H1 (cell line): ENCODE data around the gene TSPAN17. TPM values are rescaled to one million over a fixed set of nuclear protein-coding genes. Genes with fewer than 3 reads are reported as not detected.

Source experiments
- CTCF ChIA-PET: fragments of 300-600 bp; sonication (Branson Sonifier 250); formaldehyde crosslinking; loops from one replicate; lab custom pipeline; 2021; ENCODE audit not compliant: partially characterized antibody; lab: Charles Lee
- POLR2A ChIA-PET: fragments of 300-600 bp; sonication (Branson Sonifier 250); formaldehyde crosslinking; loops from one replicate; lab custom pipeline; 2021; ENCODE audit warnings: inconsistent platforms; ENCODE audit not compliant: partially characterized antibody; lab: Charles Lee
- DNase-seq, 2 experiments: peaks; one replicate each; pipeline versions ENCODE4 v3.0.0 to v3.0.0-alpha.2; 2010 to 2022; ENCODE audit warnings: low spot score in 2 of 2, low read depth in 1 of 2, mixed read lengths in 1 of 2
- FAIRE-seq: peaks from 2 replicates; lab custom pipeline; 2011; peaks lifted over from hg19 to GRCh38; lab: Jason Lieb, UNC
- H2AFZ ChIP-seq: 2 replicates; pipeline ENCODE4 v1.8.1; 2012; ENCODE audit warnings: low read length, inconsistent platforms
- H2AK5ac ChIP-seq: 2 replicates; pipeline ENCODE4 v1.6.1; 2013; ENCODE audit warnings: low read depth, low read length
- H2BK120ac ChIP-seq: replicated peaks from 2 replicates; pipeline ENCODE3; 2013; ENCODE audit warnings: low read depth, low read length, inconsistent platforms
- H2BK12ac ChIP-seq: 2 replicates; pipeline ENCODE4 v1.6.1; 2013; ENCODE audit warnings: low read depth, low read length
- H2BK15ac ChIP-seq: 2 replicates; pipeline ENCODE4 v1.6.1; 2013; ENCODE audit warnings: low read length
- H2BK20ac ChIP-seq: 2 replicates; pipeline ENCODE4 v1.6.1; 2013; ENCODE audit warnings: low read length
- H2BK5ac ChIP-seq: 2 replicates; pipeline ENCODE4 v1.6.1; 2013; ENCODE audit warnings: low read depth, low read length
- H3K14ac ChIP-seq: 2 replicates; pipeline ENCODE4 v1.6.1; 2013; ENCODE audit warnings: inconsistent platforms; ENCODE audit not compliant: insufficient read length
- H3K18ac ChIP-seq: 2 replicates; pipeline ENCODE4 v1.6.1; 2013; ENCODE audit warnings: low read length; ENCODE audit errors: extremely low read depth
- H3K23ac ChIP-seq: 2 replicates; pipeline ENCODE4 v1.6.1; 2013; ENCODE audit warnings: inconsistent platforms; ENCODE audit not compliant: insufficient read length
- H3K23me2 ChIP-seq: 2 replicates; pipeline ENCODE4 v1.6.1; 2013; ENCODE audit warnings: low read depth, low read length
- H3K27ac ChIP-seq: 2 replicates; pipeline ENCODE4 v1.6.1; 2011; ENCODE audit warnings: low read depth, low read length, inconsistent platforms
- H3K27me3 ChIP-seq, 4 experiments: replicated peaks in 1 of 4; 1 replicate in 1 of 4; 2 replicates in 3 of 4; pipeline versions ENCODE4 v1.6.1 to v1.8.1; 2011 to 2013; ENCODE audit warnings: low read length in 3 of 4, mild to moderate bottlenecking in 3 of 4, inconsistent platforms in 2 of 4, mixed read lengths in 2 of 4, moderate library complexity in 1 of 4; ENCODE audit not compliant: control insufficient read depth in 3 of 4, insufficient read depth in 3 of 4; ENCODE audit errors: extremely low read depth in 1 of 4
- H3K36me3 ChIP-seq, 4 experiments: 2 replicates each; pipeline versions ENCODE4 v1.6.1 to v1.8.1; 2011 to 2013; ENCODE audit warnings: mild to moderate bottlenecking in 4 of 4, low read length in 3 of 4, moderate library complexity in 2 of 4, control low read depth in 1 of 4, inconsistent platforms in 1 of 4; ENCODE audit not compliant: insufficient read depth in 4 of 4, control insufficient read depth in 2 of 4
- H3K4ac ChIP-seq: replicated peaks from 2 replicates; pipeline ENCODE3; 2013; ENCODE audit warnings: low read length, low read depth, mixed read lengths, inconsistent platforms; ENCODE audit not compliant: insufficient read length
- H3K4me1 ChIP-seq, 4 experiments: replicated peaks in 1 of 4; 1 replicate in 1 of 4; 2 replicates in 3 of 4; pipeline versions ENCODE4 v1.6.1 to v1.8.1; 2011 to 2013; ENCODE audit warnings: low read length in 3 of 4, inconsistent platforms in 2 of 4, mixed read lengths in 1 of 4; ENCODE audit not compliant: insufficient read depth in 4 of 4, control insufficient read depth in 3 of 4
- H3K4me2 ChIP-seq, 2 experiments: 2 replicates each; pipeline versions ENCODE4 v1.6.1 to v1.8.1; 2011 to 2013; ENCODE audit warnings: low read depth in 2 of 2, low read length in 2 of 2, control low read depth in 1 of 2, inconsistent platforms in 1 of 2, mild to moderate bottlenecking in 1 of 2; ENCODE audit not compliant: insufficient read depth in 1 of 2
- H3K4me3 ChIP-seq, 4 experiments: fragments of 200-600, 300-600 bp in 1 of 4; sonication (generic), shearing (Covaris generic), sonication (Bioruptor Twin) in 1 of 4; 2 replicates each; pipeline versions ENCODE4 v1.5.1 to v1.8.1; 2011 to 2016; ENCODE audit warnings: low read length in 4 of 4, low read depth in 3 of 4, control low read depth in 2 of 4, inconsistent platforms in 2 of 4, mild to moderate bottlenecking in 2 of 4, mixed read lengths in 1 of 4, moderate library complexity in 1 of 4; ENCODE audit not compliant: insufficient read depth in 2 of 4; ENCODE audit errors: extremely low read depth in 1 of 4
- H3K56ac ChIP-seq: replicated peaks from 2 replicates; pipeline ENCODE3; 2013; ENCODE audit warnings: low read depth, mild to moderate bottlenecking, mixed read lengths, low read length, inconsistent platforms; ENCODE audit not compliant: insufficient read length
- H3K79me1 ChIP-seq: 2 replicates; pipeline ENCODE4 v1.6.1; 2013; ENCODE audit warnings: low read depth, low read length, control low read depth
- H3K79me2 ChIP-seq, 2 experiments: 2 replicates each; pipeline versions ENCODE4 v1.6.1 to v1.8.1; 2012 to 2013; ENCODE audit warnings: low read length in 2 of 2, mild to moderate bottlenecking in 2 of 2, inconsistent platforms in 1 of 2; ENCODE audit not compliant: insufficient read depth in 2 of 2, control insufficient read depth in 1 of 2
- H3K9ac ChIP-seq, 4 experiments: replicated peaks in 1 of 4; 1 replicate in 1 of 4; 2 replicates in 3 of 4; pipeline versions ENCODE4 v1.6.1 to v1.8.1; 2011 to 2013; ENCODE audit warnings: low read depth in 3 of 4, low read length in 3 of 4, control low read depth in 2 of 4, mild to moderate bottlenecking in 2 of 4, moderate library complexity in 2 of 4, inconsistent platforms in 1 of 4; ENCODE audit errors: extremely low read depth in 1 of 4
- H3K9me3 ChIP-seq, 2 experiments: 2 replicates each; pipeline versions ENCODE4 v1.6.1 to v1.8.1; 2012 to 2013; ENCODE audit warnings: mild to moderate bottlenecking in 2 of 2, moderate library complexity in 2 of 2, control low read depth in 1 of 2, inconsistent platforms in 1 of 2, low read depth in 1 of 2, low read length in 1 of 2, mixed read lengths in 1 of 2; ENCODE audit not compliant: insufficient read depth in 2 of 2
- H4K20me1 ChIP-seq, 2 experiments: replicated peaks in 1 of 2; 2 replicates each; pipeline versions ENCODE3 to v1.8.1; 2011 to 2013; ENCODE audit warnings: inconsistent platforms in 2 of 2, low read length in 2 of 2, mild to moderate bottlenecking in 1 of 2; ENCODE audit not compliant: insufficient read depth in 2 of 2, control insufficient read depth in 1 of 2
- H4K5ac ChIP-seq: 2 replicates; pipeline ENCODE4 v1.6.1; 2013; ENCODE audit warnings: low read length, low read depth, mixed read lengths, inconsistent platforms; ENCODE audit not compliant: insufficient read length
- H4K8ac ChIP-seq: 2 replicates; pipeline ENCODE4 v1.8.0; 2013; ENCODE audit warnings: mild to moderate bottlenecking, moderate library complexity, low read length, inconsistent platforms; ENCODE audit not compliant: insufficient read depth; ENCODE audit errors: extremely low read depth
- H4K91ac ChIP-seq: replicated peaks from 2 replicates; pipeline ENCODE3; 2013; ENCODE audit warnings: low read length, mixed read lengths, inconsistent platforms; ENCODE audit not compliant: insufficient read length
- CEBPB ChIP-seq: IDR thresholded peaks from 2 replicates; pipeline ENCODE4 v1.6.1; 2012; ENCODE audit warnings: low read depth, low read length
- CHD1 ChIP-seq: IDR thresholded peaks from 2 replicates; pipeline ENCODE4 v1.6.1; 2012; ENCODE audit warnings: low read depth, low read length, improper control_type of control experiment
- CHD2 ChIP-seq: IDR thresholded peaks from 2 replicates; pipeline ENCODE4 v1.6.1; 2012; ENCODE audit warnings: low read length, improper control_type of control experiment
- CREB1 ChIP-seq: IDR thresholded peaks from 2 replicates; pipeline ENCODE4 v1.6.1; 2012; ENCODE audit warnings: inconsistent platforms
- E2F6 ChIP-seq: IDR thresholded peaks from 2 replicates; pipeline ENCODE4 v1.6.1; 2012; ENCODE audit warnings: inconsistent platforms
- HDAC6 ChIP-seq: IDR thresholded peaks from one replicate; pipeline ENCODE4 v1.7.1; 2012; ENCODE audit warnings: low read depth, mild to moderate bottlenecking, inconsistent platforms, low read length, moderate library complexity
- JUN ChIP-seq: IDR thresholded peaks from 2 replicates; pipeline ENCODE4 v1.6.1; 2011; ENCODE audit warnings: low read depth, mild to moderate bottlenecking, improper control_type of control experiment, low read length
- MAFK ChIP-seq: IDR thresholded peaks from 2 replicates; pipeline ENCODE4 v1.6.1; 2012; ENCODE audit warnings: low read depth, mild to moderate bottlenecking, improper control_type of control experiment, low read length
- POU5F1 ChIP-seq: IDR thresholded peaks from 2 replicates; pipeline ENCODE4 v1.6.1; 2011; ENCODE audit warnings: low read depth, mild to moderate bottlenecking, low read length, moderate library complexity
- SIRT6 ChIP-seq: IDR thresholded peaks from one replicate; pipeline ENCODE4 v1.7.1; 2012; ENCODE audit warnings: low read length, inconsistent platforms
- TAF1 ChIP-seq: IDR thresholded peaks from 2 replicates; pipeline ENCODE4 v1.6.1; 2011; ENCODE audit warnings: mild to moderate bottlenecking, low read depth, low read length
- ZNF274 ChIP-seq: IDR thresholded peaks from 2 replicates; pipeline ENCODE4 v1.7.0; 2012; ENCODE audit warnings: low read length, borderline replicate concordance; ENCODE audit errors: extremely low read depth
- WGBS, 2 experiments: shearing (Covaris generic) in 1 of 2; methylation state at CpG; one replicate each; pipeline versions ENCODE4 v1.1.6 to v1.1.7; 2013 to 2015; ENCODE audit warnings: low lambda C conversion rate in 2 of 2, mixed read lengths in 2 of 2, inconsistent platforms in 1 of 2, low coverage in 1 of 2, missing lambda C conversion rate in 1 of 2; ENCODE audit not compliant: insufficient replicate concordance in 2 of 2, insufficient coverage in 1 of 2, insufficient read length in 1 of 2; ENCODE audit errors: extremely low coverage in 1 of 2, missing lambda C conversion rate in 1 of 2; 5-methylcytosine and 5-hydroxymethylcytosine counted together
- polyA plus RNA-seq, 7 experiments: library from polyadenylated mRNA; depleted of rRNA in 3 of 7; stranded (reverse) in 5 of 7; unstranded in 2 of 7; fragments of >200 nt in 5 of 7; fragments of 200-250 nt in 2 of 7; gene quantifications; 1 replicate in 5 of 7; 2 replicates in 1 of 7; 4 replicates in 1 of 7; pipeline versions ENCODE4 v1.2.1 to v1.2.3, GENCODE V29; 2011 to 2013; ENCODE audit warnings: missing spikeins in 2 of 7, mixed read lengths in 2 of 7
- total RNA-seq: library from RNA; stranded (reverse); fragmentation: NEBNext Ultra II Directional; extraction: Animal tissue kit (Norgen Biotek cat#: 25700); gene quantifications from 2 replicates; pipeline ENCODE4 v1.2.1, GENCODE V29; 2021

TSPAN17 gene
- total and polyA plus RNA-seq, 2 of the 8 experiments (the other 6 are each of a cell fraction or from before 2014, with no cell fraction given): 41.5 to 53.7 TPM

- Histone ChIP-seq H4K20me1 (peaks cover 2 to 5% of the 10 kb centered on the region in 2 experiments), H3K56ac (no peak overlapping the region), H4K91ac (peak overlapping the region; percentile 27), H2AFZ (no peak overlapping the region), H2BK15ac (peak overlapping the region; percentile 100; the same call in 1 of the 2 replicates), H3K14ac (no peak overlapping the region), H3K18ac (peak overlapping the region; percentile 95), H3K79me1 (no peaks in the 10 kb centered on the region), H3K23me2 (peaks cover 3% of the 10 kb centered on the region; the same call in 1 of the 2 replicates), H2BK5ac (no peak overlapping the region), H2AK5ac (no peak overlapping the region; the same call in 1 of the 2 replicates), H3K4me2 (peak overlapping the region; percentile 63 to 72), H3K4me1 (peaks cover 0 to 13% (median 7%) of the 10 kb centered on the region in 4 experiments; a peak in 6 of 7 replicates), H3K9ac (no peak overlapping the region), H2BK20ac (peak overlapping the region; percentile 48; the same call in 1 of the 2 replicates), H2BK12ac (peak overlapping the region; percentile 90; the same call in 1 of the 2 replicates), H4K8ac (peak overlapping the region; percentile 28; the same call in 1 of the 2 replicates), H2BK120ac (peak overlapping the region; percentile 33), H3K36me3 (no peaks in the 10 kb centered on the region), H3K79me2 (no peaks in the 10 kb centered on the region), H3K4ac (no peak overlapping the region), H3K27ac (no peak overlapping the region), H3K9me3 (peaks cover 0 to 6% of the 10 kb centered on the region in 2 experiments; a peak in 1 of 4 replicates), H4K5ac (peak overlapping the region; percentile 57), H3K27me3 (peaks cover 9 to 47% (median 26%) of the 10 kb centered on the region in 4 experiments; a peak in 6 of 7 replicates), H3K4me3 (peak overlapping the region in 3 of 4 experiments; percentile 6 to 54 (median 11); a peak in 4 of 8 replicates), H3K23ac (no peak overlapping the region)
- FAIRE-seq (no peak), DNase-seq (peak in 1 of 2 experiments; percentile 71)
- WGBS, 2 experiments: 25% methylated on average over 54 of the region's 59 CpGs; no CpG with 5 or more reads in 1 of the 2 experiments
- ChIA-PET CTCF (interaction anchor here (0.7 to 1.0 kb wide), 3 partner anchors 10 to 41 kb away, joined by 3 to 5 read pairs (median 3); no protein-coding TSS in a partner anchor), POLR2A (interaction anchor here (0.9 to 2.8 kb wide), 4 partner anchors 10 to 84 kb away, joined by 3 to 19 read pairs (median 4); partner anchors contain the start of genes EIF4E1B, RNF44, SNCB and TSPAN17)
- no peak for TF ChIP-seq CHD2
- TF ChIP-seq ZNF274: no peak
- no peak for TF ChIP-seq POU5F1
- no peak for TF ChIP-seq CHD1
- TF ChIP-seq CEBPB: no peak
- no peak for TF ChIP-seq CREB1
- TF ChIP-seq MAFK: no peak
- no peak for TF ChIP-seq JUN
- TF ChIP-seq SIRT6: no peak
- TF ChIP-seq E2F6: peak; percentile 97
- no peak for TF ChIP-seq TAF1
- no peak for TF ChIP-seq HDAC6
These were observed 27.5 kb upstream of the TSPAN17 start for GRCh38 chr5:176619569-176620332.
